Fibroblast of pulmonary artery (primary cell): ENCODE results near the gene LMX1A.

ENCODE experiments used
- DNase-seq: peaks from one replicate; pipeline ENCODE4 v3.0.0-alpha.2; 2010; ENCODE audit warnings: low read depth
- H3K4me3 ChIP-seq: replicated peaks from 2 replicates; pipeline ENCODE4 v1.5.1; 2011; ENCODE audit warnings: low read depth, mild to moderate bottlenecking, control low read depth, low read length, moderate library complexity
- TF ChIP-seq, protein P1 (sequence below): IDR thresholded peaks from 2 replicates; pipeline ENCODE4 v1.5.1; 2011; ENCODE audit warnings: mild to moderate bottlenecking, control low read depth, low read length, inconsistent platforms; ENCODE audit errors: missing control alignments

Gene LMX1A

GRCh38 chr1:165392634-165393571 lies 36.4 kb upstream of the LMX1A start:
- H3K4me3 ChIP-seq = no peak overlapping the region
- peak; percentile 83 for DNase-seq
- TF ChIP-seq, protein P1, sequence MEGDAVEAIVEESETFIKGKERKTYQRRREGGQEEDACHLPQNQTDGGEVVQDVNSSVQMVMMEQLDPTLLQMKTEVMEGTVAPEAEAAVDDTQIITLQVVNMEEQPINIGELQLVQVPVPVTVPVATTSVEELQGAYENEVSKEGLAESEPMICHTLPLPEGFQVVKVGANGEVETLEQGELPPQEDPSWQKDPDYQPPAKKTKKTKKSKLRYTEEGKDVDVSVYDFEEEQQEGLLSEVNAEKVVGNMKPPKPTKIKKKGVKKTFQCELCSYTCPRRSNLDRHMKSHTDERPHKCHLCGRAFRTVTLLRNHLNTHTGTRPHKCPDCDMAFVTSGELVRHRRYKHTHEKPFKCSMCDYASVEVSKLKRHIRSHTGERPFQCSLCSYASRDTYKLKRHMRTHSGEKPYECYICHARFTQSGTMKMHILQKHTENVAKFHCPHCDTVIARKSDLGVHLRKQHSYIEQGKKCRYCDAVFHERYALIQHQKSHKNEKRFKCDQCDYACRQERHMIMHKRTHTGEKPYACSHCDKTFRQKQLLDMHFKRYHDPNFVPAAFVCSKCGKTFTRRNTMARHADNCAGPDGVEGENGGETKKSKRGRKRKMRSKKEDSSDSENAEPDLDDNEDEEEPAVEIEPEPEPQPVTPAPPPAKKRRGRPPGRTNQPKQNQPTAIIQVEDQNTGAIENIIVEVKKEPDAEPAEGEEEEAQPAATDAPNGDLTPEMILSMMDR = peak; percentile 88

- no peak overlapping the region for H3K4me3 ChIP-seq
- TF ChIP-seq, protein P1 = no peak
- DNase-seq = no peak
Measured at GRCh38 chr1:165389609-165390008, 33.1 kb upstream of the LMX1A start.

GRCh38 chr1:165387961-165388360 lies 31.4 kb upstream of the LMX1A start:
- TF ChIP-seq, protein P1 = no peak
- no peak overlapping the region for H3K4me3 ChIP-seq
- DNase-seq = no peak

GRCh38 chr1:165387505-165387904 lies 31.0 kb upstream of the LMX1A start:
- TF ChIP-seq, protein P1 = no peak
- H3K4me3 ChIP-seq = no peak overlapping the region
- no peak for DNase-seq

GRCh38 chr1:165383599-165384405 lies 27.3 kb upstream of the LMX1A start:
- DNase-seq = no peak
- H3K4me3 ChIP-seq = no peak overlapping the region
- TF ChIP-seq, protein P1 = no peak

DNA sequence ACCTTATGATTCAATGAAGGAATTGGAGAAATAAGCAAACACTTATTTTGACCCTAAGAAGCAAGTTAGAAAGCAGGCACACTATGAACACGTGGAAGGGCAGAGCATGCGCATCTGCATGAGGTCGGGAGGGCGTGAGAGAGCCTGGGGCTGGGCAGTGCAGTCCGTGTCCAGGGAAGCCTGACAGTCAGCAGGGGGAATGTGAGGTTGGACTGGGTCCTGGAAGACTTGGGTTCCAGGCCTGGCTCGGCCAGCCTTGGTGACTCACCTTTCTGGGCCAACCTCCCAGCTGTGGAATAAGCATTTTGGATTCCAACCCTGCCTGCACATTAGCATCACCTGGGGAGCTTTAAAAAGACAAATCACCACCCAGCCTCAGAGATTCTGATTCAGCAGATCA lies 26.6 kb upstream of the LMX1A start:
- DNase-seq = peak; percentile 30
- no peak overlapping the region for H3K4me3 ChIP-seq
- TF ChIP-seq, protein P1 = no peak
